Omental fat pad (tissue), 4 donors: Measurements from ENCODE around the gene PPP1R16B. TPM values are rescaled to one million over a fixed set of nuclear protein-coding genes. Genes with fewer than 3 reads are reported as not detected.

Source experiments
- ATAC-seq: fragments of 150-250 bp; one replicate; pipeline ENCODE4 v1.9.1; 2016; ENCODE audit warnings: mild to moderate bottlenecking, moderate library complexity; ENCODE audit not compliant: low FRiP score
- DNase-seq: peaks from one replicate; pipeline ENCODE4 v3.0.0-alpha.2; 2019; ENCODE audit warnings: low spot score
- CTCF ChIP-seq, 3 donors: fragments of 450-650 bp; IDR thresholded peaks; one replicate each; pipeline ENCODE4 v1.5.1; 2016 to 2017; ENCODE audit warnings: antibody characterized with exemption in 3 of 3, mild to moderate bottlenecking in 3 of 3, moderate library complexity in 2 of 3
- total RNA-seq, 4 donors: library from RNA; depleted of rRNA; stranded (reverse); fragments of >200 nt; gene quantifications; one replicate each; pipeline ENCODE4 v1.1.0, GENCODE V29; 2016

Gene PPP1R16B
- total RNA-seq, 4 donors from 2014 or later = 7.1 to 48.4 (median 21.6) TPM

GRCh38 chr20:38764567-38765318 is 40.8 kb upstream of the PPP1R16B start:
- DNase-seq (no peak), ATAC-seq (peak; percentile 74)
- TF ChIP-seq CTCF (IDR thresholded peaks at IDR 0.05) = no peak

- DNase-seq (no peak), ATAC-seq (no peak)
- TF ChIP-seq CTCF (IDR thresholded peaks at IDR 0.05) = no peak
Observed at GRCh38 chr20:38766071-38766470, 39.4 kb upstream of the PPP1R16B start.

GRCh38 chr20:38769376-38770295 is 35.9 kb upstream of the PPP1R16B start:
- TF ChIP-seq CTCF (IDR thresholded peaks at IDR 0.05) = no peak
- ATAC-seq (no peak), DNase-seq (no peak)

- DNase-seq (no peak), ATAC-seq (no peak)
- TF ChIP-seq CTCF (IDR thresholded peaks at IDR 0.05) = no peak
Observed at GRCh38 chr20:38770546-38770945, 35.0 kb upstream of the PPP1R16B start.

- TF ChIP-seq CTCF (IDR thresholded peaks at IDR 0.05) = no peak
- ATAC-seq (no peak), DNase-seq (no peak)
Observed at GRCh38 chr20:38770970-38771369, 34.5 kb upstream of the PPP1R16B start.

GRCh38 chr20:38771621-38772020 is 33.9 kb upstream of the PPP1R16B start:
- no peak for TF ChIP-seq CTCF (IDR thresholded peaks at IDR 0.05)
- no peak for ATAC-seq
- DNase-seq = no peak
